Natural killer cell (primary cell): Measurements from ENCODE around the gene RND2. TPM values are rescaled to one million over a fixed set of nuclear protein-coding genes. Genes with fewer than 3 reads are reported as not detected.

Experiments used
- ATAC-seq, 3 donors: fragments of 150-1000 bp in 2 of 3; fragments of 200-7000 bp in 1 of 3; cut with Tn5 transposase; 1 replicate in 1 of 3; 2 replicates in 2 of 3; pipeline ENCODE4 v1.10.0; 2021; ENCODE audit warnings: mild to moderate bottlenecking in 2 of 3, moderate library complexity in 2 of 3
- DNase-seq, 2 donors: peaks; one replicate each; pipeline versions ENCODE4 v3.0.0 to v3.0.0-alpha.2; 2013 to 2021; ENCODE audit warnings: mixed read lengths in 1 of 2
- H3K27ac ChIP-seq: one replicate; pipeline ENCODE4 v1.5.1; 2013; ENCODE audit warnings: mild to moderate bottlenecking, low read length
- H3K27me3 ChIP-seq: one replicate; pipeline ENCODE4 v1.6.1; 2013; ENCODE audit warnings: low read length; ENCODE audit not compliant: control insufficient read depth, insufficient read depth
- H3K36me3 ChIP-seq: one replicate; pipeline ENCODE4 v1.6.1; 2013; ENCODE audit warnings: low read length; ENCODE audit not compliant: control insufficient read depth, insufficient read depth
- H3K4me1 ChIP-seq: one replicate; pipeline ENCODE4 v1.6.1; 2013; ENCODE audit warnings: low read length; ENCODE audit not compliant: control insufficient read depth, insufficient read depth
- H3K4me3 ChIP-seq: one replicate; pipeline ENCODE4 v1.5.1; 2013; ENCODE audit warnings: low read length
- H3K9me3 ChIP-seq: one replicate; pipeline ENCODE4 v1.6.1; 2013; ENCODE audit warnings: low read length; ENCODE audit not compliant: control insufficient read depth, insufficient read depth
- H3K27ac Mint-ChIP-seq, 2 donors: one replicate each; pipeline ENCODE4 v1.8.0; 2022; ENCODE audit warnings: mild to moderate bottlenecking in 2 of 2, mixed read lengths in 2 of 2, moderate library complexity in 1 of 2
- H3K27me3 Mint-ChIP-seq, 2 donors: one replicate each; pipeline ENCODE4 v1.8.0; 2022; ENCODE audit warnings: low read depth in 2 of 2, mixed read lengths in 2 of 2
- H3K36me3 Mint-ChIP-seq: one replicate; pipeline ENCODE4 v1.8.0; 2022; ENCODE audit warnings: mixed read lengths
- H3K4me1 Mint-ChIP-seq, 2 donors: one replicate each; pipeline ENCODE4 v1.8.0; 2022; ENCODE audit warnings: mixed read lengths in 2 of 2
- H3K4me3 Mint-ChIP-seq: one replicate; pipeline ENCODE4 v1.8.0; 2022; ENCODE audit warnings: mild to moderate bottlenecking, moderate library complexity, mixed read lengths
- H3K9me3 Mint-ChIP-seq, 2 donors: one replicate each; pipeline ENCODE4 v1.8.0; 2022; ENCODE audit warnings: mixed read lengths in 2 of 2
- WGBS: methylation state at CpG from one replicate; pipeline ENCODE4 v1.1.7; 2013; ENCODE audit warnings: missing lambda C conversion rate; ENCODE audit not compliant: insufficient coverage; 5-methylcytosine and 5-hydroxymethylcytosine counted together
- intact Hi-C: fragments of 100-400 bp; cut with micrococcal nuclease; formaldehyde crosslinking; loops from one replicate; pipeline ENCODE4 v1.14.2; 2022
- total RNA-seq, 4 donors: library from RNA; stranded (reverse); fragments of 120-200 nt in 1 of 4; gene quantifications; one replicate each; pipeline versions ENCODE4 v1.2.3 to v1.2.4, GENCODE V29; 2013 to 2022
- TF ChIP-seq, protein P1 (sequence below): fragments of 200-600 bp; IDR thresholded peaks from one replicate; pipeline ENCODE4 v1.8.0; 2022; ENCODE audit warnings: antibody characterized with exemption

The RND2 gene
- total RNA-seq, 3 donors from 2014 or later (not counting 1 experiment from before 2014, with no cell fraction given), result 0.12 to 0.58 (median 0.14) TPM

DNA sequence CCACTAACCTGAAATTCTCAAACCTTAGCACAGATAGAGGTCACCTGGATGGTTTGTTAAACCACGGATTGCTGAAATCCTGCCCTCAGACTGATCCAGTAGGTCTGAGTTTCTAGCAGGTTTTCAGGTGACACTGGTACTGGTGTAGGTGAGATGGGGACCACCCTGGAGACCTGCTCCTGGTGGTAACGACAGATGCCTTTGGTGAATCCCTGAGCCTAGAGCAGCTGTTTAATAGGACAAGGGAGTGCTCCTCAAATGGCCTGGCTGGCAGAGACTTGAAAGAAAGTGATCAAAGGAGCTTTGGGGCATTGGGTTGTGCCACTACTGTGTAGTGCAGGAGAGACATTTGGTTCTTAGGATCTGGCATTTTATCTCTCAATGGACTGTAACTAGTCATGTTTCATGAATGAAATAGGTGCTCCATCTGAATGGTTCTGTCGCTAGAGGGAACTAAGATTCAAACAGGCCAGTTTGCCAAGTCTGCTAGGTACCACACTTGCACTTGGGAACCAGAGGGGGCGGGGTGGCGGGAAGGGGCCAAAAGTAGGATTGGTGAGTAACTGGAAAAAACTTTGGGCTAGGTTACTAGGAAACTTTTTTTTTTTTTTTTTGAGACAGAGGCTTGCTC lies 21.4 kb upstream of the RND2 start:
- Histone ChIP-seq H3K36me3 (peaks cover 32% of the 10 kb centered on the region), H3K4me3 (no peak overlapping the region), H3K9me3 (no peaks in the 10 kb centered on the region), H3K27ac (no peak overlapping the region), H3K4me1 (peaks cover 27% of the 10 kb centered on the region), H3K27me3 (no peaks in the 10 kb centered on the region)
- peaks cover 22 to 26% of the 10 kb centered on the region in 2 donors for H3K4me1 Mint-ChIP-seq
- no peaks in the 10 kb centered on the region for H3K9me3 Mint-ChIP-seq
- TF ChIP-seq, protein P1, sequence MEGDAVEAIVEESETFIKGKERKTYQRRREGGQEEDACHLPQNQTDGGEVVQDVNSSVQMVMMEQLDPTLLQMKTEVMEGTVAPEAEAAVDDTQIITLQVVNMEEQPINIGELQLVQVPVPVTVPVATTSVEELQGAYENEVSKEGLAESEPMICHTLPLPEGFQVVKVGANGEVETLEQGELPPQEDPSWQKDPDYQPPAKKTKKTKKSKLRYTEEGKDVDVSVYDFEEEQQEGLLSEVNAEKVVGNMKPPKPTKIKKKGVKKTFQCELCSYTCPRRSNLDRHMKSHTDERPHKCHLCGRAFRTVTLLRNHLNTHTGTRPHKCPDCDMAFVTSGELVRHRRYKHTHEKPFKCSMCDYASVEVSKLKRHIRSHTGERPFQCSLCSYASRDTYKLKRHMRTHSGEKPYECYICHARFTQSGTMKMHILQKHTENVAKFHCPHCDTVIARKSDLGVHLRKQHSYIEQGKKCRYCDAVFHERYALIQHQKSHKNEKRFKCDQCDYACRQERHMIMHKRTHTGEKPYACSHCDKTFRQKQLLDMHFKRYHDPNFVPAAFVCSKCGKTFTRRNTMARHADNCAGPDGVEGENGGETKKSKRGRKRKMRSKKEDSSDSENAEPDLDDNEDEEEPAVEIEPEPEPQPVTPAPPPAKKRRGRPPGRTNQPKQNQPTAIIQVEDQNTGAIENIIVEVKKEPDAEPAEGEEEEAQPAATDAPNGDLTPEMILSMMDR, result no peak
- 90% methylated on average over 5 of the region's 5 CpGs for WGBS
- DNase-seq, result no peak
- no peak overlapping the region for H3K4me3 Mint-ChIP-seq
- no peak for ATAC-seq
- peak overlapping the region in 1 of 2 donors; percentile 38 for H3K27ac Mint-ChIP-seq
- no peaks in the 10 kb centered on the region for H3K27me3 Mint-ChIP-seq
- no peaks in the 10 kb centered on the region for H3K36me3 Mint-ChIP-seq
- intact Hi-C loops, result no loop called here

DNA sequence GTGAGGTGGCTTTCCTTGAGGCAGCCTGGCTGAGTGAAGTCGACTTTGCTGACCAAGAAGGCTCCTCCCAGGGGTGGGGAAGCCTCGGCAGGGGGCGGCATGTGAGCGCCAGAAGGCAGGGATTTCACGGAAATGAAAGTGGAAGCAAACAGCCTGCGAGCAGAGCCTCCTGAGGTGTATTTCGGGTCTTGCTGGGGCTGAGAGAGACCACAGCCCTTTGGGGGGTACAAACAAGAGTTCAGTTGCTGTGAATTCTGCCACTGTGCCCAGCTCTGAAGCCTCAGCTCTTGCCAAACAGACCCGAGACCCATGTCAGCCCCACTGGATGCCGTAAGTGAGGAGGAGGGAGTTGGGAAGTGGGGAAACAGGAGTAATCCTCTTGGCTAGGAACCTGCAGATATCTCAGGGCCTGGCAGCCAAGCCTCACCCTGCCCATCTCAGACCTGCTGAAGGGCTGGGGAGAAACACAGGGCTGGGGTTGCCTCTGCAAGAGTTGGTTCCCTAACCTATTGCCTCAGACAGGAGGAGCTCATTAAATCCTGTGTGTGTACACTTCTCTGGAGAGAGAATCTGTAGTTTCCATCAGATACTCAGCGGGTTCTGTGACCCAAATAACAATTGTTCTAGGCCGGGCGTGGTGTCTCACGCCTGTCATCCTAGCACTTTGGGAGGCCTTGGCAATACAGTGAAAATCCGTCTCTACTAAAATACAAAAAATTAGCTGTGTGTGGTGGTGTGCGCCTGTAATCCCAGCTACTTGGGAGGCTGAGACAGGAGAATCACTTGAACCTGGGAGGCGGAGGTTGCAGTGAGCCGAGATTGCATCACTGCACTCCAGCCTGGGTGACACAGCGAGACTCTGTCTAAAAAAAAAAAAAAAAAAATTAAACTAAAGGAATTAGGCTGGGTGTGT lies 18.1 kb upstream of the RND2 start, which contains the start of gene IFI35:
Gene IFI35 (plus strand): TSS at position 146 of the 913 bp plus-strand sequence. CDS start 164 bp downstream, at position 310.
- no peaks in the 10 kb centered on the region for H3K27me3 Mint-ChIP-seq

DNA sequence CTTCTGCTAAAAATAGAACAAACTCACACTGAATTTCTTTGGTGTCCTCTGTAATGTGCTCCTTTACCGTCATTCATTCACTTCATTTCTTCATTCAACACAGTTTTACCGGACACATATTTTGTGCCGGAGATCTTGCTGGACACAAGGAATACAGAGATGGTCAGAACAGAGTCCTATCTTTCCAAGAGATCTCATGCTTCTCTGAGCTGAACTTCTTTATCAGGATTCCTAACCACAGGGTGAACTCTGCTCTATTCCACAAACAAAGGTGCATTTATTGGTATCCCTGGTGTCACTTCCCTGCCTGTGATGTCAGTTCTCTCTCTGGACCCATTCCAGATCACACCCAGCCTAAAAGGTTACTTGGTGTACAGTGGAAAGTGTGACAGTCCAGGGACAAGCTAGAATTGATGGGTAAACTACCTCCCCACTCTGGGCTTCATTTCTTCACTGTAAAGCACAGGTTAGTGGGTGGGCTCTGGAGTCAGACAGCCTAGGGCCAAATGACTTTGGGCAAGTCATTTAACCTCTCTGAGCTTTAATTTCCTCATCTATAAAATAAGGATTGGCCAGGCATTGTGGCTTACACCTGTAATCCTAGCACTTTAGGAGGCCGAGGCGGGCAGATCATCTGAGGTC lies 14.2 kb upstream of the RND2 start:
- Mint-ChIP-seq H3K9me3 (no peaks in the 10 kb centered on the region), H3K4me3 (no peak overlapping the region), H3K27ac (peak overlapping the region; percentile 6 to 37), H3K4me1 (peaks cover 14 to 27% of the 10 kb centered on the region in 2 donors), H3K27me3 (no peaks in the 10 kb centered on the region), H3K36me3 (no peaks in the 10 kb centered on the region)
- Histone ChIP-seq H3K4me3 (no peak overlapping the region), H3K36me3 (peaks cover 29% of the 10 kb centered on the region), H3K4me1 (peaks cover 22% of the 10 kb centered on the region), H3K27me3 (no peaks in the 10 kb centered on the region), H3K9me3 (no peaks in the 10 kb centered on the region), H3K27ac (no peak overlapping the region)
- no peak for DNase-seq
- ATAC-seq, result no peak
- 98% methylated on average over 5 of the region's 5 CpGs for WGBS
- intact Hi-C loops, result no loop called here
- TF ChIP-seq, protein P1, result no peak

More for the DNA sequence above, 18.1 kb upstream of the RND2 start, which contains the start of gene IFI35:
- Mint-ChIP-seq H3K4me3 (peak within 1 kb of the TSS; percentile 94), H3K4me1 (peaks cover 14 to 27% of the 10 kb centered on the region in 2 donors), H3K27ac (peak within 1 kb of the TSS; percentile 91 to 99), H3K9me3 (no peaks in the 10 kb centered on the region), H3K36me3 (no peaks in the 10 kb centered on the region)
- Histone ChIP-seq H3K27me3 (no peaks in the 10 kb centered on the region), H3K27ac (peak within 1 kb of the TSS; percentile 92), H3K4me3 (peak within 1 kb of the TSS; percentile 85), H3K9me3 (no peaks in the 10 kb centered on the region), H3K36me3 (peaks cover 15% of the 10 kb centered on the region), H3K4me1 (peaks cover 22% of the 10 kb centered on the region)
- TF ChIP-seq, protein P1, result no peak
- intact Hi-C loops, result no loop called here
- DNase-seq (peak; percentile 78 to 91), ATAC-seq (peak; percentile 97 to 99 (median 98))
- 30% methylated on average over 16 of the region's 18 CpGs for WGBS
